GM15510 (cell line): ENCODE data around the gene PTPRM.

Experiments
- POLR2A ChIP-seq: IDR thresholded peaks from 3 replicates; pipeline ENCODE4 v1.6.1; 2011; ENCODE audit warnings: borderline replicate concordance; ENCODE audit not compliant: insufficient read length; ENCODE audit errors: extremely low read depth

The PTPRM gene

GRCh38 chr18:8412117-8412516 is 845.0 kb downstream of the PTPRM start:
- TF ChIP-seq POLR2A = no peak

- no peak for TF ChIP-seq POLR2A
Measured at GRCh38 chr18:8413189-8413588, 846.1 kb downstream of the PTPRM start.

- no peak for TF ChIP-seq POLR2A
Measured at GRCh38 chr18:8413751-8414150, 846.6 kb downstream of the PTPRM start.

GRCh38 chr18:8416212-8417019 is 849.3 kb downstream of the PTPRM start:
- no peak for TF ChIP-seq POLR2A

GRCh38 chr18:8422391-8422790 is 855.3 kb downstream of the PTPRM start:
- TF ChIP-seq POLR2A = no peak

- TF ChIP-seq POLR2A = no peak
Measured at GRCh38 chr18:8423051-8423557, 856.0 kb downstream of the PTPRM start.

- no peak for TF ChIP-seq POLR2A
Measured at GRCh38 chr18:8424481-8424880, 857.4 kb downstream of the PTPRM start.

- no peak for TF ChIP-seq POLR2A
Measured at GRCh38 chr18:8424917-8425725, 858.0 kb downstream of the PTPRM start.

- no peak for TF ChIP-seq POLR2A
Measured at GRCh38 chr18:8426401-8426800, 859.3 kb downstream of the PTPRM start.

- TF ChIP-seq POLR2A = no peak
Measured at GRCh38 chr18:8427339-8427738, 860.2 kb downstream of the PTPRM start.

- no peak for TF ChIP-seq POLR2A
Measured at GRCh38 chr18:8428951-8429350, 861.8 kb downstream of the PTPRM start.

- no peak for TF ChIP-seq POLR2A
Measured at GRCh38 chr18:8431036-8431435, 863.9 kb downstream of the PTPRM start.

- no peak for TF ChIP-seq POLR2A
Measured at GRCh38 chr18:8433323-8433722, 866.2 kb downstream of the PTPRM start.

GRCh38 chr18:8433771-8434170 is 866.7 kb downstream of the PTPRM start:
- TF ChIP-seq POLR2A = no peak

- TF ChIP-seq POLR2A = no peak
Measured at GRCh38 chr18:8435376-8435775, 868.3 kb downstream of the PTPRM start.
